Pons (tissue), 1 donor: ENCODE results near the gene KDM1A.
"Not testable (repeated sequence)": the region's sequence is repeated elsewhere in the genome, so short reads cannot be mapped to it uniquely, and the experiment has no call there.

Experiments used
- DNase-seq: peaks from one replicate; pipeline ENCODE4 v3.0.0-alpha.2; 2016; ENCODE audit warnings: low spot score

KDM1A gene

DNA sequence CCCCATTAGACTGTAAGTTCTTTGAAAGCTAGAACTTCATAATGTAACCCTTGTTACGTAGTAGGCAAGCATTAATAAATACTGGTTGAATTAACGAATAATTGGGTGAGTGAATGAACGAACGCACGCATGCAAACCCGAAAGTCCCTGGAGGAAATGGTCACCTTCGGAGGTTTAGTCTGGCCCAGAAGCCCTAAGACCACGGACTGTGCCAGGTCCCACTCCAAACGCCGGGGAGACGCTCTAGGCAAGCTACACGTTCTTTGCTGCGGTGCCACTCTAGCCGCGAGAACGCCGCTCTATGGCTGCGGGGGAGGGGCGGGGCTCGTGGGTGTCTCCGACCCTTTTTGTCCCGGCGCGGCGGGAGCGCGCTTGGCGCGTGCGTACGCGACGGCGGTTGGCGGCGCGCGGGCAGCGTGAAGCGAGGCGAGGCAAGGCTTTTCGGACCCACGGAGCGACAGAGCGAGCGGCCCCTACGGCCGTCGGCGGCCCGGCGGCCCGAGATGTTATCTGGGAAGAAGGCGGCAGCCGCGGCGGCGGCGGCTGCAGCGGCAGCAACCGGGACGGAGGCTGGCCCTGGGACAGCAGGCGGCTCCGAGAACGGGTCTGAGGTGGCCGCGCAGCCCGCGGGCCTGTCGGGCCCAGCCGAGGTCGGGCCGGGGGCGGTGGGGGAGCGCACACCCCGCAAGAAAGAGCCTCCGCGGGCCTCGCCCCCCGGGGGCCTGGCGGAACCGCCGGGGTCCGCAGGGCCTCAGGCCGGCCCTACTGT is at the start of gene KDM1A:
Gene KDM1A, plus strand, starts transcription at position 375 of the 769 bp plus-strand sequence. Its CDS starts 129 bp downstream, at position 504.
- DNase-seq: peak; percentile 96

DNA sequence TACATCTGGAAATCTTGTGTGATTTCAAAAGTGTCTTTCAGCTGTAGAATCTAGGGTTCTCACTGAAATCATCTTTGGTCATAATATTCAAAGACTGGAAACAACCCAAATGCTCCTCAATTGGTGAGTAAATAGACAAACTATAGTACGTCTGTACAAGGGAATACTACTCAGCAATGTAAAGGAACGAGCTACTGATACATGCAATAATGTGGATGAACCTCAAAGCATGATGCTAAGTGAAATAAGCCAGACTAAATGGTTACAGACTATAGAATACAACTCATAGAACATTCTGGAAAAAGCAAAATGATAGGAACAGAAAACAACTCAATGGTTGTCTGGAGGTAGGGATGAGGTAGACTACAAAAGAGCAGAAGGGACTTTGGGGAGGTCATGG is 49.2 kb upstream of the KDM1A start:
- DNase-seq: no peak

DNA sequence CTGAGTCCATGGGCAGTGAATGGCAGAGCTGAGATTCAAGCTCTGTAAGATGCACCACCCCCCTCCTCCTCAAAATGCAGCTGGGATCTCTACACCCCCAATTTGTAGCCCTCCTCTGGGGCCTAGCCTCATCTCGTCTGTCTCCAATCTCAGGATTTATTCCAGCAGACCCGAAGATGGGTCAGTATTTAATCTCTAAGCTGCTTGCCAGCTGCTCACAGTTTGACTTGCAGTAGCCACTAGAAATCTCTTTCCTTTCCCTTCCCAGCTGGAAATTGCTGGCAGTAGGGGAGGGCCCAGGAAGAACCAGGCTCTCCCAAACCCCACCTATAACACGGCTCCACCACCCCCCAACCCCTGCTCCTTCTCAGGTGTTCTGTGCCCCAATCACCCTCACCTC is 48.1 kb upstream of the KDM1A start:
- no peak for DNase-seq

DNA sequence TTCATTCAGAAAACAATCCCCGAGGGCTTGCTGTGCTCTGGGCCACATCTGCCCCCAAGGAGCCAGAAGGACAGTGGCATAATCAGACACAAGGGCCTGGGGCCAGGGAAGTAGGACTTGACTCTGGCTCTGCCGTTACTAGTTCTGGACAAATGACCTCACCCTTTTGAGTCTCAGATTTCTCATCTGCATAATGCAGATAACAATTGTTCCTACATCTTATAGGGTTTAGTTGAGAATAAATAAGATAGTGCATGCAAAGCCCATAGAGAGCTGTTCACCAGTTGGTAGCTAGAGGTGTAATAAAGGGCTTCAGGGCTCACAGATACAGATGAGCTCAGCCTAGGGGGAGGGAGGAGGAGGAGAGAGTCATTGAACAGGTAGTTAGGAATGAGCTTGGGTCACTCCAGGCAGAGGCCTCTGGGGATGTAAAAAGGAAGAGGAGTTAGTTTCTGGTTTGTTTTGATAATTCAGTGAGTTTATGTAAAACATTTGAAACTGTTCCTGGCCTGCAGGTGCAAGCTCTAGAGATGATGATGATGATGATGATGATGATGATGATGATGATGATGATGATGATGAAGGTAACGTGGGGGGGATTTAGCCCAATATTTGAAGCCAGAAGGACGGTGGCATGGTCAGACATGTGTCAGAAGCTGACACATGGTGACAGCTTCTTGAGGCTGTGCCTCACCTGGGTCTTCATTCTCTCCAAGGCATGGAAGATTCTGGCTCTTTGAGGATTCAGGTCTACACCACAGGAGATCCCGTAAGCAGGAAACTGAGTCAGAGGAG is 47.5 kb upstream of the KDM1A start:
- no peak for DNase-seq

DNA sequence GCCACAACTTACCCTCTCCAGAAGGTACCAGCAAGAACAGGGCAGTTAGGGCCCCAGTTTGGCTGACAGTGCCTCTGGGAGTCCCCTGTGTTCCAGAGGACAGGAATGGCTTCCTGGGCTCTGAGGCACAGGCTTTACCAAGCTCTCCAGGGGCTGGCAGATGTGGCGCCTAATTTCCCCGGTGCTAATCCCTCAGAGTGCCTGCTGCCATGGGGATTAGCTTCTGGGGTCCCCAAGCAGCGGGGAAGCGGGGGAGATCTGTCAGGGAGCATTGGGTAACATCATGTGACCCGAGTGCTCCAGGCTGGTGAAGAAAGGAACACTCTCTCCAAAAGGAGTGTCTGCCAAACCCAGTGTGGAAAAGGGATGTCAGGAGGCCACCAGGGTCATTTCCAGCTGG is 46.5 kb upstream of the KDM1A start, which contains the start of gene LACTBL1:
Gene LACTBL1, minus strand, starts transcription at position 107 of the 400 bp plus-strand sequence. CDS start 550 bp downstream, outside the sequence.
- no peak for DNase-seq

DNA sequence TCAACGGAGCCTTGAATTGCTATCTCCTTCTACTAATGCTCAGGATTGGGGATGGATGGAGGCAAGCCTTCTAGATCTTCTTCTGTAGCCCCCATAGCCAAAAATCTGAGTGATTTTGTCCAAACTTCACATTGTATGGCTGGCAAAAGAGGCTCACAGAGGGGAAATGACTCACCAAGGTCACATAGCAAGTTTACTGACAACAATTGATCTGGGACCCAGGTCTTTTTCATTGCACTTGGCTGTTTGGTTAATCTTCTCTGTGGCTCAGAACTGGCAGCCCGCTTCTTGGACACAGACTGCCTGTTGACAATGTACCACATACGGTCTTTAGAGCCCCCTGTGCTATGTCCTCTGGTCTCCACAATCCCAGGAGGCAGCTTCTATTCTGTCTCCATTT is 43.6 kb upstream of the KDM1A start:
- DNase-seq: no peak

DNA sequence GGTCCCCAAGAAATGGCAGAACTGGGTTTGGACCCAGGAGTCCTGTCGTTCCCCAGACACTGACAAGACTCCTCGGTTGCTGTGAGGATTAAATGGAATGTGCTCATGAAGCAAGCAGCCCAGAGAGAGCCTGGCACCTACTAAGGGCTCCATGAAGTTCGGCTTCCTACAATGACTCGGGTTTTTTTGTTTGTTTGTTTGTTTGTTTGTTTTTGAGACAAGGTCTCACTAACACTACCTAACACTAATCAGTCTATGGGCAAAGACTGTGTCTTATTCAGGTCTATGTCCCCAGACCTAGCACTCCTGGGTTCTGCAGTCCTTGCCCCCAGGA is 43.2 kb upstream of the KDM1A start:
- no peak for DNase-seq

DNA sequence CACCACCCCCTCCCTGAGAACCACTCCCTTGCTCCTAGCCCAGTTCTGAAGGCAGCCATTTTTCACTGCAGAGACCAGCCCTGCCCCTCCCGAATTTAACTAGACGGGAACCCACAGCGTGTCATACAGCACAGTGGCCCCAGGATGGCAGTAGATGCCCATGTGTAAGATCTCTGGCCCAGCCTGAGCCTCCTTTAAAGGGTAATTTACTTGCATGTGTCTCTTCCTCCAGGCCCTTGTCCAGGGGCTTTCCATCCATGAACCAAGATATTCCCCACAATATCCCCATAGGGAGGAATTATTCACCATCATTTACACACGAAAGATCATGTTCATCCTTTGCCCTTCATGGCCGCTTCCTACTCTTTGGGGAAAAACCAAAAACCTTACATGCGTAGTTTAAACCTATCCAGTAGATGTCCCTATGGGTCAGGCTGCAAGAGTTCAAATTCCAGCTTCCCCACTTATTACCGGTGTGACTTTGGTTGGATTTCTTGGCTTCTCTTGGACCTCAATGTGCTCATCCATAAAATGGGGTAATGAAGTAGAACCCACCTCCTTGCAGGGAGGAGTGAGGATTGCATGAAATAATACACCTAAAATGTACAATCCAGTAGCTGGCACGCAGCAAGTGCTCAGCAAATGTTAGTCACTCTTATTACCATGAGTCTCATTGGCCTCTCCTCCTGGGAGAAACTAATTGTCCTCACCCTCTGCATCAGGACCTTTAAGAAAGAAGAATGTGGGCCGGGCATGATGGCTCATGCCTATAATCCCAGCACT is 42.6 kb upstream of the KDM1A start:
- peak; percentile 69 for DNase-seq

DNA sequence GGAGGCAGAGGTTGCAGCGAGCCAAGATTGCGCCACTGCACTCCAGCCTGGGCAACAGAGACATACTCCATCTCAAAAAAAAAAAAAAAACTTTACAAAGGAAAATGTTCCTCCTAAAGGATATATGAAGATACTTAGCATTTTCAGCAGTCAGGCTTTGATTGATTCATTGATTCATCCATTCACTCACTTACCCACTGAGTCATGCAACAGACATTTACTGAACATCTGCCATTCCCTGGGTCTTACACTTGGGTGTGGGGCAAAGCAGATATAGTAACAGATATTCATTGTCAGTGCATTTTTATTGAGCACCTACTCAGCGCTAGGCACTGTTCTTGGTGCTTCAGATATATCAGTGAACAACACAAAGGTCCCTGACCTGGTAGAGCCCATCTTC is 41.0 kb upstream of the KDM1A start:
- DNase-seq: no peak

DNA sequence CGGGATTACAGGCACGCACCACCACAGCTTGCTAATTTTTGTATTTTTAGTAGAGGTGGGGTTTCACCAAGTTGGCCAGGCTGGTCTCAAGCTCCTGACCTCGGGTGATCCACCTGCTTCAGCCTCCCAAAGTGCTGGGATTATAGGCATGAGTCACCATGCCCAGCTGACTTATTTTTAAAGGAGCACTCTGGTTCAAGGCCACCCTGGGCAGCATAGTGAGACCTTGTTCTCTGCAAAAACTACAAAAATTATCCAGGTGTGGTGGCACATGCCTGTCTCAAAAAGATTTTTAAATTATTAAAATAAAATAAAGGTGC is 38.8 kb upstream of the KDM1A start:
- DNase-seq: not testable (repeated sequence)

DNA sequence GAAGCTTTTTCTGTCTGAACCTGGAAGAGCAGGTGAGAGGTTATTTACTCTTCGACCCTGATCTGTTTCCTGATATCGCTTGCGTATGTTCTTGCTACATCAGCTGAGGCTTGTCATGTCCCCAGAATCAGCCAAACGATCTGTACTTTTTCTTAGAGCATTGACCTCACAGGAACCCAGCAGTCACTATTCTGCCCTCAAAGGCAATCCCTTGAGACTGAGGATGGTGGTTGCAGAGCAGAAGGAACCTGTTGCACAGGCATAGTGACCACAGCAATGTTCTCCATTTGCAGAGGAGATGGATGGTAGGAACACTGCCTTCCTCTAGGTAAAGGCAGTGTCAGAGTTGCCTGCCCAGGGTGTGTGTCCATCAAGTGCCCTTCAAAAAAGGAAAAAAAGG is 35.3 kb upstream of the KDM1A start:
- no peak for DNase-seq

DNA sequence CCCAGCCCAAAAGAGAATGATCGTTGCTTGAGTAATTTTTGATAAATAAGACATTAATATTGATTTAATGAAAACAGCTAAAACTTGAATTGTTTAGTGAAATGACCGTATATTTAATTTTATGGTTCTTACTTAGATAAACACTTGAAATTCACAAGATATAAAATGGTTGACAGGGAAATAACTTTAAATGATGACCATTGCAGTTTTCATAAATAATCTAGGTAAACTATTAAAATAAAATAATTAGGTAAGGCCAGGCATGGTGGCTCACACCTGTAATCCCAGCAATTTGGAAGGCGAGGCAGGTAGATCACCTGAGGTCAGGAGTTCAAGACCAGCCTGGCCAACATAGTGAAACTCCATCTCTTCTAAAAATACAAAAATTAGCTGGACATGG is 26.9 kb upstream of the KDM1A start:
- not testable (repeated sequence) for DNase-seq

DNA sequence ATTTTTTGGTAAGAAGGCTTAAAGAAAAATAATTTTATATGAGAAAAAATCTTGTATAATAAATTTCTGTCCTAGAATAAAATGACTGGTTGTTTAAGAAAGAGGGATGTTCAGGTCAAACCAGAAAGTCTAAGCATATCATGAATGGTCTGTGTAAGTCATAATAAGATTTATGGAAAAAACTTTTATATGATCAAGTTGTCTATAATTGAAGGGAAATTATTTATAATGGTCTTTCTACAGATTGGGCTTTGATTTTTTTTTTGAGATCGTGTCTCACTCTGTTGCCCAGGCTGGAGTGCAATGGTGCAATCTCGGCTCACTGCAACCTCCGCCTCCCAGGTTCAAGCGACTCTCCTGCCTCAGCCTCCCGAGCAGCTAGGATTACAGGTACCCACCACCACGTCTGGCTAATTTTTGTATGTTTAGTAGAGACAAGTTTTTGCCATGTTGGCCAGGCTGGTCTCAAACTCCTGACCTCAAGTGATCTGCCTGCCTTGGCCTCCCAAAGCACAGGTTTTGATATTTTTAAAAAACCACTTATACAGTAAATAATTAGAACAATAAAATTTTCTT is 26.0 kb upstream of the KDM1A start:
- DNase-seq: not testable (repeated sequence)

DNA sequence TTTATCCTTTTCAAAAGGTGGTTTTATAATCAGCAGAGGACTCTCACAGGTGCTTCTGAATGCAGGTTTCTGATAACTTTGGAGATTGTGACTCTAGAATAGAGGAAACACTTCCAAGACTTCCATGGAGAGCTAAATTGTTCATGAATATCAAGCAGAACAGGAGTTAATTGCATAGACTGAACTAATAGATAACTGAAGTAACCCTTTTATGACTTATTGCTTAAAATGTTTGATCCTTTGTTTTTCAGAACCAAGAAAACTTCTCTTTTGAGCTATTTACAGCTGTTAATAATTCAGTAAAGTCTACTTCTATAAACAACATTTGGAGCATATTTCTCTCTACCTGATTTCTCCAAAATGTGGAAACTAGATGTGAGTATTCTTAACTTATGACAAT is 23.5 kb upstream of the KDM1A start:
- no peak for DNase-seq

DNA sequence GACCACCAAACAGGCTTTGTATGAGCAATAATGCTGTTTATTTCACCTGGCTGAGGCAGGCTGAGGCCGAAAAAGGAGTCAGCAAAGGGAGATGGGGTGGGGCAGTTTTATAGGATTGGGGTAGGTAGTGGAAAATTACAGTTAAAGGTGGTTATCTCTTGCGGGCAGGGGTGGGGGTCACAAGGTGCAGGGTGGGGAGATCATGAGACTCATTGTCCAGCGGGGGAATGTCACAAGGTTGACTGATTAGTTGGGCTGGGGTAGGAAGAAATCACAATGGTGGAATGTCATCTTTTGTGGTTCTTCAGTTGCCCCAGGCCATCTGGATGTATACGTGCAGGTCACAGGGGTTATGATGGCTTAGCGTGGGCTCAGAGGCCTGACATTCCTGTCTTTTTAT is 21.7 kb upstream of the KDM1A start:
- DNase-seq: not testable (repeated sequence)

DNA sequence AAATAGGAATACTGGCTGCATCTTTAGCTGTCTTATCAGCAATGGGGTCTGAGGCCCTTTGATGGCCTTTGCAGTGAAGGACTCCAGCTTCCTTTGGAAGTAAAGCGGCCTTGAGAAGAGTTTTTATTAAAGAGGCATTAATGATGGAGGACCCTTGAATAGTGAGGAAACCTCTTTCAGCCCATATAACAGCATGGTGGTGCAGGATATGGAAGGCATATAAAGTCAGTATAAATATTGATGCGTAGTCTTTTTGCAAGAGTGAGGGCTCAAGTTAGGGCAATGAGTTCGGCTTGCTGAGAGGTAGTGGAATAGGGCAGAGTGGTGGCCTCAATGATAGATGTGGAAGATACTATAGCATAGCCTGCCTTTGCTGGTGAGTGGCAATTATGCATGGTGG is 19.1 kb upstream of the KDM1A start:
- DNase-seq: not testable (repeated sequence)

DNA sequence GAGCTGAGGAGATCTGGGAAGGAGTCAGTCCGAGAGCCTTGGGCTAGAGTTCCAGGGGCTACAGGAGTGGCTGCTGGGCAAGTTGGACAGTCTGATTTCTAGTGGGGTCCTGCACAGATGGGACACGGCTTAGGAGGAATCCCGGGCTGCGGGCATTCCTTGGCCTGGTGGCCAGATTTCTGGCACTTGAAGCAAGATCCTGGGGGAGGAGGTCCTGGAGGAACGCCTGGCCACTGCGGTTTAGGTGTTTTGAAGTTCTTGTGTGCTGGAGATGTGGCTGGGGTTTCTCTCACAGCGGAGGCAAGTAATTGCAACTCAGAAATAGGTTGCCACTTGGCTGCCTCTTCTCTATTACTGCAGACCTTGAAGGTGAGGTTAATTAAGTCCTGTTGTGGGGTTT is 17.1 kb upstream of the KDM1A start:
- not testable (repeated sequence) for DNase-seq

DNA sequence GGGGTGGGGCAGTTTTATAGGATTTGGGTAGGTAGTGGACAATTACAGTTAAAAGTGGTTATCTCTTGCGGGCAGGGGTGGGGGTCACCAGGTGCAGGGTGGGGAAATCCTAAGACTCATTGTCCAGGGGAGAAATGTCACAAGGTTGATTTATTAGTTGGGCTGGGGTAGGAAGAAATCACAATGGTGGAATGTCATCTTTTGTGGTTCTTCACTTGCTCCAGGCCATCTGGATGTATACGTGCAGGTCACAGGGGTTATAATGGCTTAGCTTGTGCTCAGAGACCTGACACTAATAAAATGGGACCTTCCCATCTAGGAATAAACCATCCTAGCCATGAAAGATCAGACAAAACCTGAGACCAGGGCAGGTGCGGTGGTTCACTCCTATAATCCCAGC is 15.2 kb upstream of the KDM1A start:
- no peak for DNase-seq

DNA sequence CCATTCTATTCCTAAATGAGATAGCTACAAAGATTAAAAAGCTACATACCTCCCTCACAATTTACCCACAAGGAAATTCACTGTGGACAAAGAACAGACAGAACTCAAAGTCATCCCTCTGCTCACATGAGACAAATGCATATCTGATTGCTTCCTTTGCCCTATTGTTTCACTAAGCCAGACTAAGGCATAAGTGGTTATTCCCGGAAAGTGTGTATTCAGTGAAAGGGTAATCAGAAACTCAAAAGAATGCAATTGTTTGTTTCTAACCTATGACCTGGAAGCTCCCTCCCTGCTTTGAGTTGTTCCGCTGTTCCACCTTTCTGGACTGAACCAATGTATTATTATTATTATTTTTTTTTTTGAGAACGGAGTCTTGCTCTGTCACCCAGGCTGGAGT is 14.5 kb upstream of the KDM1A start:
- not testable (repeated sequence) for DNase-seq

DNA sequence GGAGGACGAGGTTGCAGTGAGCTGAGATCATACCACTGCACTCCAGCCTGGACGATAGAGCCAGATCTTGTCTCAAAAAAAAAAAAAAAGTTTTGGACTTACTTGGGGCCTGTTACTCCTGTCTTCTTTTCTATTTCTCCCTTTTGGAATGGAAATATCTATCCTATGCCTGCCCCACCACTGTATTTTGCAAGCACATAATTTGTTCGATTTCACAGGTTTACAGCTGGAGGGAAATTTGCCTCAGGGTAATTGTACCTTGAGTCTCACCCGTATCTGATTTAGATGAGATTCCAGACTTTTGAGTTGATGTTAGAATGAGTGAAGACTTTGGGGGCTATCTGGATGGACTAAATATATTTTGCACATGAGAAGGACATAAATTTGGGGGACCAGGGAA is 12.2 kb upstream of the KDM1A start:
- no peak for DNase-seq

DNA sequence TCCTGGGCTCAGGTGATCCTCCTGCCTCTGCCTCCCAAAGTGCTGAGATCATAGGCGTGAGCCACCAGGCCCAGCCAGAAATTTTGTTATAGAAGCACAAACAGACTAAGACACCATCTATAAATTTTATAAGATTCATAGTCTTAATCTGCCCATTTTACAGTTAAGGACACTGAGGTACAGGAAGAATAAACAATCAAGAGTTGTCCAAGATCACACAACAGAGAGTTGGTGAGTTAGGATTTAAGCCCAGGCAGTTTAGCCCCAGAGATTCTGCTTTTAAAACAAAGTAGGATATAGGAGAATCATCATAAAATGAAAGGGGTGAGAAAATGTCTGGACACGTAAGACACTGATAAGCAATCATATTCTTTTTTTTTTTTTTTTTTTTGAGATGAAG is 10.4 kb upstream of the KDM1A start:
- no peak for DNase-seq

DNA sequence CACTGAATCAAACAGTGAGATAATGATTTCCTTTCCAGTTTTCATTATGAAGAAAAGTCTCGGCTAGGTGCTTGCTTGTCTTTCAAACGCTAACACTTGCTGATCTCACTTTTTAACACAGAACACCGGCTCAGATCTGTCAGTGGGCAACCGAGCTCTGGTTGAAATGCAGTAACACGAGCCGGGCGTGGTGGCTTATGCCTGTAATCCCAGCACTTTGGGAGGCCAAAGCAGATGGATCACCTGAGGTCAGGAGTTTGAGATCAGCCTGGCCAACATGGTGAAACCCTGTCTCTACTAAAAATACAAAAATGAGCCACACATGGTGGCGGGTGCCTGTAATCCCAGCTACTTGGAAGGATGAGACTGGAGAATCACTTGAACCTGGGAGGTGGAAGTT is 9.2 kb upstream of the KDM1A start:
- DNase-seq: not testable (repeated sequence)
